MCF 10A (cell line): ENCODE measurements around the gene GATA5. TPM values are rescaled to one million over a fixed set of nuclear protein-coding genes. Genes with fewer than 3 reads are reported as not detected.
"Not testable (repeated sequence)": the region's sequence is repeated elsewhere in the genome, so short reads cannot be mapped to it uniquely, and the experiment has no call there.

Experiments used
- BruUV-seq: library from RNA; stranded (reverse); fragments of 400-500 nt; replicated peaks from 2 replicates; lab custom pipeline; 2021; lab: Mats Ljungman, UMichigan
- CTCF ChIA-PET: fragments of 300-600 bp; sonication (Branson Sonifier 250); formaldehyde crosslinking; extraction: SDS; loops from one replicate; lab custom pipeline; 2021; ENCODE audit warnings: antibody characterized with exemption, inconsistent platforms; lab: Yijun Ruan, JAX
- POLR2A ChIA-PET: fragments of 300-600, 350-650 bp; sonication (Branson Sonifier 250); formaldehyde crosslinking; extraction: SDS; loops from one replicate; lab custom pipeline; 2020; ENCODE audit warnings: antibody characterized with exemption, inconsistent platforms; lab: Yijun Ruan, JAX
- DNase-seq: peaks from one replicate; pipeline ENCODE4 v3.0.0-alpha.2; 2018; ENCODE audit not compliant: unreplicated experiment
- H3K27ac Mint-ChIP-seq: one replicate; pipeline ENCODE4 v1.8.0; 2022; ENCODE audit warnings: mild to moderate bottlenecking, low read depth, mixed read lengths; ENCODE audit not compliant: unreplicated experiment
- H3K27me3 Mint-ChIP-seq: one replicate; pipeline ENCODE4 v1.8.0; 2022; ENCODE audit warnings: mixed read lengths; ENCODE audit not compliant: insufficient read depth, unreplicated experiment
- H3K36me3 Mint-ChIP-seq: one replicate; pipeline ENCODE4 v1.8.0; 2022; ENCODE audit warnings: mild to moderate bottlenecking, moderate library complexity, mixed read lengths; ENCODE audit not compliant: insufficient read depth, unreplicated experiment
- H3K4me1 Mint-ChIP-seq: one replicate; pipeline ENCODE4 v1.8.0; 2022; ENCODE audit warnings: mixed read lengths; ENCODE audit not compliant: insufficient read depth, unreplicated experiment
- H3K4me3 Mint-ChIP-seq: one replicate; pipeline ENCODE4 v1.8.0; 2022; ENCODE audit warnings: mild to moderate bottlenecking, moderate library complexity, mixed read lengths; ENCODE audit not compliant: unreplicated experiment
- H3K9me3 Mint-ChIP-seq: one replicate; pipeline ENCODE4 v1.8.0; 2022; ENCODE audit warnings: mixed read lengths; ENCODE audit not compliant: unreplicated experiment
- intact Hi-C: fragments of 100-400 bp; cut with micrococcal nuclease; formaldehyde crosslinking; loops from 2 replicates; pipeline ENCODE4 v1.14.1; 2022
- total RNA-seq: library from RNA; stranded (reverse); gene quantifications from 2 replicates; pipeline ENCODE4 v1.2.3, GENCODE V29; 2022
- TF ChIP-seq, protein P1 (sequence below): fragments of 200-600 bp; IDR thresholded peaks from one replicate; pipeline ENCODE4 v1.8.0; 2022; ENCODE audit warnings: antibody characterized with exemption, mild to moderate bottlenecking; ENCODE audit not compliant: unreplicated experiment

GATA5 gene
- total RNA-seq, 1 experiment from 2014 or later = not detected

DNA sequence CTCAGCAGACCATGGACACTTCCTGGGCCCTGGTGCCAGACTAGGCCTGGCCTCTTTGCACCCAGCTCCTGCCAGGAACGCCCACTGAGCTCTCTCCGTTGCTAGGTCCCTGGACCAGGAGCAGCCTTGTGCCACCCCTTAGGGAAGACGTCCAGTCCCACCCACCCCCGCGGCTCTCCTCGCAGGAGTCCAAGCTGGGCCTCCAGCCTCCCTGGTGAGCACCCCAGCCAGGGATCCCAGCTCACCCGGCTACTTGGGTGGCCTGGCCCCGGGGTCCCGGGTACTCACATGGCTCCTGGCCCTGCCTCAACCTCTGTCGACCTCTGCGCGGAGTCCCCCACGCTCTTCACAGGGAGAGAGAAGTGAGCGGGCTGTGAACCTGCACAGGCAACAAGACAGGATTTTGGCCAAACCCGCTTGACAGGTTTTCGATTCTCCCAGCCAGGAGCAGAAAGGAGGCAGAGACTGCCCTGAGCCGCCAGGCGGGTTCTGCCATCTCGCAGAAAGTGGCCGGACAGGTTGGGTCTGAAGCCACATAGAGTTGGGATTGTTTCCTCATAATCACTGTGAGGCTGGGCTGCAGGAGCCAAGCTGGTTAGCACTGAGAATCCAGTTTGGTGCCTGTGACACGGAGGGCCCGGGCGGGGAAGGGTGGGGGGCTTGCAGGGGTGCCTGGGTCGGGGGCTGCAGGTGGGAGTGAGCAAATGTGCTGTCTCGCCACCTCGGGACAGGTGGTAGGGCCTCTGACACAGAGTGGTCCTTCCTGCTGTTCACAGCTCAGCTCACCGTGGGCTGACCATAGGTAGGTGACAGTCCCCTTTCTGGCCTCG is 48.4 kb downstream of the GATA5 start, which contains the start of gene RBBP8NL:
Gene RBBP8NL, minus strand, starts transcription at position 368 of the 830 bp plus-strand sequence. CDS start 7,892 bp downstream, outside the sequence.
- DNase-seq = no peak
- TF ChIP-seq, protein P1, sequence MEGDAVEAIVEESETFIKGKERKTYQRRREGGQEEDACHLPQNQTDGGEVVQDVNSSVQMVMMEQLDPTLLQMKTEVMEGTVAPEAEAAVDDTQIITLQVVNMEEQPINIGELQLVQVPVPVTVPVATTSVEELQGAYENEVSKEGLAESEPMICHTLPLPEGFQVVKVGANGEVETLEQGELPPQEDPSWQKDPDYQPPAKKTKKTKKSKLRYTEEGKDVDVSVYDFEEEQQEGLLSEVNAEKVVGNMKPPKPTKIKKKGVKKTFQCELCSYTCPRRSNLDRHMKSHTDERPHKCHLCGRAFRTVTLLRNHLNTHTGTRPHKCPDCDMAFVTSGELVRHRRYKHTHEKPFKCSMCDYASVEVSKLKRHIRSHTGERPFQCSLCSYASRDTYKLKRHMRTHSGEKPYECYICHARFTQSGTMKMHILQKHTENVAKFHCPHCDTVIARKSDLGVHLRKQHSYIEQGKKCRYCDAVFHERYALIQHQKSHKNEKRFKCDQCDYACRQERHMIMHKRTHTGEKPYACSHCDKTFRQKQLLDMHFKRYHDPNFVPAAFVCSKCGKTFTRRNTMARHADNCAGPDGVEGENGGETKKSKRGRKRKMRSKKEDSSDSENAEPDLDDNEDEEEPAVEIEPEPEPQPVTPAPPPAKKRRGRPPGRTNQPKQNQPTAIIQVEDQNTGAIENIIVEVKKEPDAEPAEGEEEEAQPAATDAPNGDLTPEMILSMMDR = no peak
- H3K27ac Mint-ChIP-seq = no peak within 1 kb of the TSS
- no TSS peak for BruUV-seq
- peaks cover 7% of the 10 kb centered on the region for H3K27me3 Mint-ChIP-seq
- POLR2A ChIA-PET = interaction anchor here (0.6 to 0.7 kb wide), 2 partner anchors 20 to 217 kb away, joined by 3 read pairs; partner anchors contain the start of gene CABLES2
- CTCF ChIA-PET = interaction anchor here (0.5 to 0.6 kb wide), 2 partner anchors 17 to 242 kb away, joined by 3 to 4 read pairs; no protein-coding TSS in a partner anchor
- no peaks in the 10 kb centered on the region for H3K36me3 Mint-ChIP-seq
- intact Hi-C loops = no loop called here
- H3K9me3 Mint-ChIP-seq = no peaks in the 10 kb centered on the region
- H3K4me3 Mint-ChIP-seq = no peak within 1 kb of the TSS
- H3K4me1 Mint-ChIP-seq = no peaks in the 10 kb centered on the region

DNA sequence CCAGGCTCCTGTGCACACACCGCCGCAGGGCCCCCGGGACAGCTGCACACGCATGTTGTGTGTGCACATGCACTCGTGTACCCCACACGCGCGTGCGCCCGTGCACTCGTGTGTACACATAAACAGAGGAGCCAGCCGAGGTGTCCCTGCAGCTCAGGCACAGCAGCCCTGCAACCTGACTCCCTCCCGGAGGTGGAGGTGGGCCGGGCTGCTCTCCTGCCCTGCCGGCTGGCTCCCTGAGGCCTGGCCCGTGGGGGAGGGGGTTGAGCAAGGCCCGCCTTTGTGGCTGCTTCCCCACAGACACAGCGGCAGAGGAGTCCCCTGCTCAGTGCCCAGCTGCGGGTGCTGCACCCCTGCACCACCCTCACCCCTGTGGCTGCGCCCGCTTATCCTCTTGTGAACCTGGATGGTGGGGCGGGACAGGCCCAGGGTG is 49.1 kb downstream of the GATA5 start:
- TF ChIP-seq, protein P1 = no peak
- peaks cover 7% of the 10 kb centered on the region for H3K27me3 Mint-ChIP-seq
- H3K4me1 Mint-ChIP-seq = no peaks in the 10 kb centered on the region
- ChIA-PET CTCF (interaction anchor here (0.6 kb wide), 1 partner anchor 16 kb away, joined by 4 read pairs; no protein-coding TSS in a partner anchor), POLR2A (interaction anchor here (0.6 kb wide), 1 partner anchor 218 kb away, joined by 3 read pairs; no protein-coding TSS in a partner anchor)
- BruUV-seq = no TSS peak
- H3K9me3 Mint-ChIP-seq = no peaks in the 10 kb centered on the region
- H3K4me3 Mint-ChIP-seq = no peak overlapping the region
- H3K36me3 Mint-ChIP-seq = no peaks in the 10 kb centered on the region
- no peak overlapping the region for H3K27ac Mint-ChIP-seq
- DNase-seq = no peak
- intact Hi-C loops = no loop called here

DNA sequence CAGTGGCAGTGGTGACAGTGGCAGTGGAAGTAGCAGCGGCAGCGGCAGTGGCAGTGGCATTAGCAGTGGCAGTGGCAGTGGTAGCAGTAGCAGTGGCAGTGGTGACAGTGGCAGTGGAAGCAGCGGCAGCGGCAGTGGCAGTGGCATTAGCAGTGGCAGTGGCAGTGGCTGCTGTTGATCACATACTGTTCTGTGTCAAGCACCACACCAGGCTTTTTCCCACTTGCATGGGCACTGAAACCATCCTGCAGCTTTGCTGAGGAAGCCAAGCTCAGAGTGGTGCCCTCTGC is 49.8 kb downstream of the GATA5 start:
- H3K36me3 Mint-ChIP-seq, POLR2A ChIA-PET, CTCF ChIA-PET, H3K4me1 Mint-ChIP-seq, DNase-seq, BruUV-seq, H3K4me3 Mint-ChIP-seq, H3K27me3 Mint-ChIP-seq, intact Hi-C loops, H3K27ac Mint-ChIP-seq, H3K9me3 Mint-ChIP-seq: not testable (repeated sequence)

DNA sequence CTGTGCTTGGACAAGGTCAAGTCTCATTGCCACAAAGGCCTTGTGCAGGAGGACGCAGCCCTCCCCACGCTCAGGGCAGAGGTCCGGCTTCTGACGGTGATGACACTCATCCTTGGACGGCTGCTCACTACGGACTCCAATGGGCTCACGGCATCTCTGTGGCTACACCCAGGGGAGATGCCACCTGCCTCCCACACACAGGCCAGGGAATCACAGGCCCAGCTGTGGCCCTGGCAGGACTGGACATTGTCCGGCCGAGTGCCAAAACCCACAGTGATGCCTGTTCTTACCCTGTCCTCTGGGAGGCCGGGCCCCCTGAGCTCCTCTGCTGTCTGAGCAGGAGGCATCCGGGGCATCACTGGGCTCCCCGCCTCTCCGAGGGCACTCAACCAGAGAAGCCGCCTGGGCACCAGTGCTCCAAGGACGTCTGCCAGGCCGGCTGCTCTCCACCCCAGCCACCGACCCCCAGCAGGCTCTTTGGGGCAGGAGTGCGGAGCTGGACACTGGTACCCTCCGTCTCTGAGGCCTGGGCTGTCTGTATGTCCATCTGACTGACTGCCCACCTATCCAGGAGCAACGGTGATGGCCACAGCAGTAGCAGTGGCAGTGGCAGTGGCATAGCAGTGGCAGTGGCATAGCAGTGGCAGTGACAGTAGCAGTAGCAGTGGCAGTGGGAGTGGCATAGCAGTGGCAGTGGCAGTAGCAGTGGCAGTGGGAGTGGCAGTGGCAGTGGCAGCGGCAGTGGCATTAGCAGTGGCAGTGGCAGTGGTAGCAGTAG is 50.3 kb downstream of the GATA5 start:
- H3K4me1 Mint-ChIP-seq = no peaks in the 10 kb centered on the region

More for the DNA sequence above, 50.3 kb downstream of the GATA5 start:
- intact Hi-C loops = no loop called here
- no peak overlapping the region for H3K4me3 Mint-ChIP-seq
- peaks cover 10% of the 10 kb centered on the region for H3K27me3 Mint-ChIP-seq
- H3K36me3 Mint-ChIP-seq = no peaks in the 10 kb centered on the region
- H3K27ac Mint-ChIP-seq = no peak overlapping the region
- ChIA-PET POLR2A (interaction anchor here (0.6 kb wide), 1 partner anchor 10 kb away, joined by 3 read pairs; no protein-coding TSS in a partner anchor), CTCF (no interaction called here)
- no peak for DNase-seq
- H3K9me3 Mint-ChIP-seq = no peaks in the 10 kb centered on the region
- BruUV-seq = no TSS peak
- TF ChIP-seq, protein P1 = no peak
